ENCODE measurements around the gene DFFA.
A peak's percentile ranks its signal among the peaks of the same experiment; 100 is the strongest.

DFFA gene

DNA sequence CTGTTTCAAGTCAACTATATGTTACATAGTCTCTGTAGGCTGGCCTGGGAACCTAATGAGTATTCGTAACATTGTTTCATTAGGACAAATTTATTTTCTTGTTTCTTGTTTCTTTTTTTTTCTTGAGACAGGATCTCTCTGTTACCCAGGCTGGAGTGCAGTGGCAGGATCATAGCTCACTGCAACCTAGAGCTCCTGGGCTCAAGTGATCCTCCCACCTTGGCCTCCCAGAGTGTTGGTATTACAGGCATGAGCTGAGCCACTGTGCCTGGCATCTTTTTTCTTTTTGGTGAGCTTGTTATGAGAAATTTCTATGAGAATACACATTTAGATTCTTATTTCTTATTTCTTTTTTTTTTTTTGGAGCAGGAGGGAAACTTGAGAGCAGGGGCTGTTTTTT lies 35.3 kb downstream of the DFFA start:
- TF ChIP-seq, protein P1, sequence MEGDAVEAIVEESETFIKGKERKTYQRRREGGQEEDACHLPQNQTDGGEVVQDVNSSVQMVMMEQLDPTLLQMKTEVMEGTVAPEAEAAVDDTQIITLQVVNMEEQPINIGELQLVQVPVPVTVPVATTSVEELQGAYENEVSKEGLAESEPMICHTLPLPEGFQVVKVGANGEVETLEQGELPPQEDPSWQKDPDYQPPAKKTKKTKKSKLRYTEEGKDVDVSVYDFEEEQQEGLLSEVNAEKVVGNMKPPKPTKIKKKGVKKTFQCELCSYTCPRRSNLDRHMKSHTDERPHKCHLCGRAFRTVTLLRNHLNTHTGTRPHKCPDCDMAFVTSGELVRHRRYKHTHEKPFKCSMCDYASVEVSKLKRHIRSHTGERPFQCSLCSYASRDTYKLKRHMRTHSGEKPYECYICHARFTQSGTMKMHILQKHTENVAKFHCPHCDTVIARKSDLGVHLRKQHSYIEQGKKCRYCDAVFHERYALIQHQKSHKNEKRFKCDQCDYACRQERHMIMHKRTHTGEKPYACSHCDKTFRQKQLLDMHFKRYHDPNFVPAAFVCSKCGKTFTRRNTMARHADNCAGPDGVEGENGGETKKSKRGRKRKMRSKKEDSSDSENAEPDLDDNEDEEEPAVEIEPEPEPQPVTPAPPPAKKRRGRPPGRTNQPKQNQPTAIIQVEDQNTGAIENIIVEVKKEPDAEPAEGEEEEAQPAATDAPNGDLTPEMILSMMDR (IDR thresholded peaks at IDR 0.05; ENCODE audit: low read depth, low read length) = no peak
- H3K4me3 ChIP-seq (ENCODE audit: low read depth, low read length) = no peak overlapping the region

DNA sequence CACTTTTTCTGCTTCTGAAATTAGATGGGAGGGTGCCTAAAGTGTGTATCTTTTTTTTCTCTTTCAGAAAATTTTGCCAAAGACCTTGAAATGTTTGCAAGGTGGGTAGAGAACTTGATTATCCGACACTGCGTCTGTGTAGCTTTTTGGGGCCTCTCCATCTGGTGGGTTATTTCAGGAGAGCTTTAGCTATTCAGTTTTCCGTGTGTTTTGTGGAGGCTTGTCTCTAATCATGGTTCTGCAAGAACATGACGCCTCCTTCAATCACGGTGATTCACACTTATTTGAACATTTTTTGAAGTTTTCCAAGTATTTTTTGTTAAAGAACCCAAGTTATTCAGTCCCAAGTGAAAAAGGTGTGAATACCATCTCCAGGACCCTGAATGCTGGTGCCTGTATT lies 37.7 kb downstream of the DFFA start:
- no peak overlapping the region for H3K4me3 ChIP-seq (ENCODE audit: low read depth, low read length)
- TF ChIP-seq, protein P1 (IDR thresholded peaks at IDR 0.05; ENCODE audit: low read depth, low read length) = no peak

DNA sequence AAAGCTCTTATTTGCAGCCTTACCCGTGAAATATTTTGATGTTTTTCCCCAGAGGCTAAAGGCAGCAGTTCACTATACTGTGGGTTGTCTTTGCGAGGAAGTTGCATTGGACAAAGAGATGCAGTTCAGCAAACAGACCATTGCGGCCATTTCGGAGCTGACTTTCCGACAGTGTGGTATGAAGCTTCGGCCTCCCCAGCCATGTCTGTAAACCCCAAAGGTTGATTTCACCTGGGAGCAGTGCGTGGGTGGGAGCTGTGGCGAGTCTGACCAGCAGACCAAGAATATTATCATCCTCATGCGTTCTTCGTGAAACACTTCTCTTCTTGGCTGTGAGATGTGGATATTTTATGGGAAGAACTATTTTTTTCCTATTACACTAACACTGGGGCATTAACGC lies 38.5 kb downstream of the DFFA start:
- TF ChIP-seq, protein P1 (IDR thresholded peaks at IDR 0.05; ENCODE audit: low read depth, low read length) = no peak
- no peak overlapping the region for H3K4me3 ChIP-seq (ENCODE audit: low read depth, low read length)

DNA sequence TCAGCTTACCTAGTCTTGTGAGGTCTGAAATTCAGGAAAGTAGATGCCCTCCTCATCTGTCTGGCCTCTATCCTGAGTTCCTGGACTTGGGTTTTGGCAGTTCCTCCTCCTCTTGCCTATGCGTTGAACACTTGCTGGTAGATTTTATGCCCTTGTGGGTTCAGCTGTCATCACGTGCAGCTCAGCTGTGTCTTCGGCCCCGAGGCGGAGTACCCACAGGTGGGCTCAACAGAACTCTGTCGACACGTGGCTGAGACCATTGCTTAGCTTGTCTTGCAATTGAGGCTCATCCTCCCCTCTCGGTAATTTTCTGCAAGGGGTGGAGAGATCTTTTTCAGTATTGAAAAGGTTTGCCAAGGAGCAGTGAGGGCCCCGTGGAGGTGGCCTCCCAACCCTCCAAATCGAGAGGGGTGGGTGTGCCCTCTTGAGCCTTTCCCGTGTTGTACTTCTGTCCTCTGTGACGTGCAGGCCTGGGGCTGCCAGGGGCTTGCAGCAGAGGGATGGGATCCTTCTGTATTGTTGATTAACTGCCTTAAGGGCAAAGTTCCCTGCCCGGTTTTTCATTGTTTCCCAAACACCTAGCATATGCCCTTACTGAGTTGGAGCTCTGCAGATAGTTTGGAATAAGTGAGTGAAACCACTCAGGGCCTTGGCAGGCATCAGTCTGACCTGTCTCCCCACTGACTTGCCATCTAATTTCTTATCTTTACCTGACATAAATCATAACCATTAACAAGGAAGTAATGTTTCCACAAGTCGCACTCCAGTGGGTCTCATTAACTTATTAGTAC lies 39.2 kb downstream of the DFFA start:
- TF ChIP-seq, protein P1 (IDR thresholded peaks at IDR 0.05; ENCODE audit: low read depth, low read length) = no peak
- no peak overlapping the region for H3K4me3 ChIP-seq (ENCODE audit: low read depth, low read length)

DNA sequence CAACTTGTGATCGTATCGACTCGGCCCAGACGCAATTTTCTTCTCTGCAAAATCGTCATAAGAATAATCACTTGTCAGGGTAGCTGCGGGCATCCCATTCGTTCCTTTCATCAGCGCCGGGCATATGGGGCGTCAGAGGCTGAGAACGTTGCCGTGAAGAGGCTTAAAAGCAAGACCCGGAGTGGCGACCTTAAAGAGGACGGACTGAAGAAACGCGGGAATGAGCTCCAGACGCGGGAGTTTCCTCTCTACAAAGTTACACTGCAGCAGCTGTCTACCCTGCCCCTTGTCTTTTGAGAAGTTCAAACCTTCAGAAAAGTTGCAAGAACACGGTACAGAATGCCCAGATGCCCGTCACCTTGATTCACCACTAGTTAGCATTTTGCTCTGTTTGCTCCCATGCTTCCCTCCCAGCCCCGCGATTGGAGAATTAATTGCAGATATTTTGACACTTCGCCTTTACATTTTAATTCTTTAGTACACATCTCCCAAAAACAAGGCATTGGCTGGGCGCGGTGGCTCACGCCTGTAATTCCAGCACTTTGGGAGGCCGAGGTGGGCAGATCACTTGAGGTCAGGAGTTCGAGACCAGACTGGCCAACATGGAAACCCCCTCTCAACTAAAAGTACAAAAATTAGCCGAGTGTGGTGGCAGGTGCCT lies 41.1 kb downstream of the DFFA start:
- peak overlapping the region; percentile 76 for H3K4me3 ChIP-seq (ENCODE audit: low read depth, low read length)
- TF ChIP-seq, protein P1 (IDR thresholded peaks at IDR 0.05; ENCODE audit: low read depth, low read length) = no peak

DNA sequence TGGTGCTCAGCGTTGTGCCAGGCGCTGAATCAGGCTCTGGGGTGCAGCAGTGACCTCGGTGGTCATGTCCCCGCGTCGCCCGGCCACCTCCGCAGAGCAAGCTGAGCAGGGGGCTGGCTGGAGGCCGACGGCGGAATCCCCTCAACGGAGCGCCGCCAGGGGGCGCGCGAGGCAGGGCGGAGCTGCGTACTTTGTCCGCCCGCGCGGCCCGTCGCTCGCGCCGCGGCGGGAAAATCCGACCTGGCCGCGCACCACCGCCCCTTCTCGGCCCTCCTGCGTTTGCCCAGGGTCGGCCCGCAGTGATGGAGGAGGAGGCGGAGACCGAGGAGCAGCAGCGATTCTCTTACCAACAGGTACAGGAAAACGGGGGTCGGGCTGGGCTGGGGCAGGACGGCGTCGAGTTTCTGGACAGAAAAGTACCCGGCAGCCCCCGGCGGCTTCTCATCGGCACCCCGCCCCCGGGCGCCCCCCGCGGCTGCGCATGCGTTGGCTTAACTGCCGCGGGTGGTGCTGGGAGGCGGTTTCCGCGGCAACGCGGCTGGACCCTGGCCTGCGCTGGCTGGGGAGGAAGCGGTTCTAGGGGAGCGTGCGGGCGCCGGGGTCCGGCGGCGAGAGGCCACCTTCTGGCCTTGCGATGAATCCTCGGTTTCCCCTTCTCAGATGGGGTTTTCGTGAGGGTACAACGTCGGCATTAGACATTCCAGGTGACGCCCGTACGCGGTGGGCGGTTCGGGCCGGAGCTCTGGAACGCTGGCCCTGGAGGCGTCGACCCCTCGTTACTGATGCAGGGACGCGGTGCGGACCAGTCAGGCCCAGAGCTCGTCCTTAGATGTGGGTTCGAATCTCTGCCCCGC lies 41.9 kb downstream of the DFFA start, which contains the start of gene CENPS:
Gene CENPS (plus strand): TSS at position 218 of the 854 bp plus-strand sequence. CDS start 85 bp downstream, at position 303.
- TF ChIP-seq, protein P1 (IDR thresholded peaks at IDR 0.05; ENCODE audit: low read depth, low read length) = peak; percentile 74
- peak within 1 kb of the TSS; percentile 76 for H3K4me3 ChIP-seq (ENCODE audit: low read depth, low read length)

Measured in WI38 (cell line).